Measurements from ENCODE around the gene CLCN7.

CLCN7 gene

GRCh38 chr16:1395444-1396031 is 79.3 kb downstream of the CLCN7 start:
- DNase-seq = no peak

All from GF-D8 (cell line).